NCI-H2029 (cell line): Measurements from ENCODE around the gene CBR3.
A peak's percentile ranks its signal among the peaks of the same experiment; 100 is the strongest.
"Not testable (repeated sequence)": the region's sequence is repeated elsewhere in the genome, so short reads cannot be mapped to it uniquely, and the experiment has no call there.

Experiments
- DNase-seq: peaks from one replicate; lab custom pipeline; 2025; lab: John Stamatoyannopoulos, UW

CBR3 gene

GRCh38 chr21:36120304-36120888, 14.5 kb upstream of the CBR3 start:
- no peak for DNase-seq

GRCh38 chr21:36122977-36123376, 11.9 kb upstream of the CBR3 start:
- DNase-seq: no peak

- DNase-seq: no peak
Measured at GRCh38 chr21:36124395-36124794, 10.5 kb upstream of the CBR3 start.

- DNase-seq: peak; percentile 56
Measured at GRCh38 chr21:36125512-36126207, 9.2 kb upstream of the CBR3 start.

GRCh38 chr21:36126208-36126565, 8.7 kb upstream of the CBR3 start:
- DNase-seq: no peak

- no peak for DNase-seq
Measured at GRCh38 chr21:36126621-36127110, 8.2 kb upstream of the CBR3 start.

GRCh38 chr21:36127250-36127904, 7.5 kb upstream of the CBR3 start:
- DNase-seq: peak; percentile 62

GRCh38 chr21:36127977-36128376, 6.9 kb upstream of the CBR3 start:
- DNase-seq: no peak

GRCh38 chr21:36129219-36129618, 5.7 kb upstream of the CBR3 start:
- DNase-seq: no peak

- not testable (repeated sequence) for DNase-seq
Measured at GRCh38 chr21:36130414-36130762, 4.5 kb upstream of the CBR3 start.

- DNase-seq: not testable (repeated sequence)
Measured at GRCh38 chr21:36130839-36131238, 4.0 kb upstream of the CBR3 start.

GRCh38 chr21:36132696-36133095, 2.2 kb upstream of the CBR3 start:
- no peak for DNase-seq

- peak; percentile 61 for DNase-seq
Measured at GRCh38 chr21:36135391-36136102, 668 bp downstream of the CBR3 start.

- DNase-seq: not testable (repeated sequence)
Measured at GRCh38 chr21:36139791-36140190, 4.9 kb downstream of the CBR3 start.

- DNase-seq: peak; percentile 100
Measured at GRCh38 chr21:36141513-36141925, 6.6 kb downstream of the CBR3 start.

- not testable (repeated sequence) for DNase-seq
Measured at GRCh38 chr21:36144233-36144632, 9.4 kb downstream of the CBR3 start.

GRCh38 chr21:36145259-36145658, 10.4 kb downstream of the CBR3 start:
- no peak for DNase-seq

- DNase-seq: no peak
Measured at GRCh38 chr21:36147911-36148310, 13.0 kb downstream of the CBR3 start.

- no peak for DNase-seq
Measured at GRCh38 chr21:36148886-36149285, 14.0 kb downstream of the CBR3 start.

GRCh38 chr21:36149788-36150711, 15.2 kb downstream of the CBR3 start:
- peak; percentile 68 for DNase-seq

- DNase-seq: peak; percentile 90
Measured at GRCh38 chr21:36155603-36156338, 20.9 kb downstream of the CBR3 start.
